Chondrocyte (in vitro differentiated cells): ENCODE measurements around the gene SNX17. TPM values are rescaled to one million over a fixed set of nuclear protein-coding genes. Genes with fewer than 3 reads are reported as not detected.
A peak's percentile ranks its signal among the peaks of the same experiment; 100 is the strongest.

ENCODE experiments used
- DNase-seq: peaks from one replicate; pipeline ENCODE4 v3.0.0; 2021; ENCODE audit warnings: mixed read lengths, low spot score
- H3K27ac Mint-ChIP-seq: one replicate; pipeline ENCODE4 v1.8.0; 2021; ENCODE audit warnings: mild to moderate bottlenecking, moderate library complexity, mixed read lengths; ENCODE audit not compliant: unreplicated experiment
- H3K27me3 Mint-ChIP-seq: 2 replicates; pipeline ENCODE4 v1.8.0; 2021; ENCODE audit warnings: low read depth, mixed read lengths
- H3K36me3 Mint-ChIP-seq: 2 replicates; pipeline ENCODE4 v1.8.0; 2021; ENCODE audit warnings: low read depth, mixed read lengths
- H3K4me1 Mint-ChIP-seq: 2 replicates; pipeline ENCODE4 v1.8.0; 2021; ENCODE audit warnings: low read depth, mild to moderate bottlenecking, mixed read lengths
- H3K4me3 Mint-ChIP-seq: one replicate; pipeline ENCODE4 v1.8.0; 2021; ENCODE audit warnings: mild to moderate bottlenecking, moderate library complexity, mixed read lengths; ENCODE audit not compliant: unreplicated experiment
- H3K9me3 Mint-ChIP-seq: 2 replicates; pipeline ENCODE4 v1.8.0; 2021; ENCODE audit warnings: low read depth, mixed read lengths
- CTCF ChIP-seq: fragments of 200-600 bp; sonication (generic); IDR thresholded peaks from 2 replicates; pipeline ENCODE4 v1.5.0; 2021; ENCODE audit warnings: antibody characterized with exemption, mild to moderate bottlenecking, moderate library complexity
- total RNA-seq: library from RNA; stranded (reverse); gene quantifications from 3 replicates; pipeline ENCODE4 v1.2.1, GENCODE V29; 2021

The SNX17 gene
- total RNA-seq, 1 donor from 2014 or later: 111 TPM

GRCh38 chr2:27370816-27371620 lies 602 bp downstream of the SNX17 start:
- peaks cover 31% of the 10 kb centered on the region for H3K4me1 Mint-ChIP-seq
- peaks cover 35% of the 10 kb centered on the region for H3K36me3 Mint-ChIP-seq
- peak overlapping the region; percentile 99 for H3K27ac Mint-ChIP-seq
- DNase-seq: no peak
- no peak for TF ChIP-seq CTCF
- H3K4me3 Mint-ChIP-seq: peak overlapping the region; percentile 90
- H3K27me3 Mint-ChIP-seq: no peaks in the 10 kb centered on the region
- no peaks in the 10 kb centered on the region for H3K9me3 Mint-ChIP-seq

GRCh38 chr2:27372937-27373336 lies 2.5 kb downstream of the SNX17 start:
- no peak for TF ChIP-seq CTCF
- Mint-ChIP-seq H3K27ac (peak overlapping the region; percentile 45), H3K4me3 (no peak overlapping the region), H3K36me3 (peaks cover 26% of the 10 kb centered on the region), H3K4me1 (peaks cover 35% of the 10 kb centered on the region), H3K27me3 (no peaks in the 10 kb centered on the region), H3K9me3 (no peaks in the 10 kb centered on the region)
- no peak for DNase-seq

DNA sequence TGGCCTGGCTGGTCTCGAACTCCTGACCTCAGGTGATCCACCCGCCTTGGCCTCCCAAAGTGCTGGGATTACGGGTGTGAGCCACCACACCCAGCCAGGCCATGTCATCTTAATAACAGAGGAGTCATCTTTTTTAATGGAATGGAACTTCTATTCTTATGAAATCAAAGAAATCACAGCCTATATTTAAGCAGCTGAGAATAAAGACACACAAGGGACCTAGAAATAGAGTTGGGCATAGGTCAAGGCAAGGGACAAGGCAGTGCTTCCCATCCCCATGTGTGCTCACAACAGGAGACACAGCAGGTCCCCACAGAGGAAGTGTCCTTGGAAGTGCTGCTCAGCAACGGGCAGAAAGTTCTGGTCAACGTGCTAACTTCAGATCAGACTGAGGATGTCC lies 3.2 kb downstream of the SNX17 start:
- no peak for TF ChIP-seq CTCF
- H3K4me1 Mint-ChIP-seq: peaks cover 39% of the 10 kb centered on the region
- no peak overlapping the region for H3K4me3 Mint-ChIP-seq
- H3K9me3 Mint-ChIP-seq: no peaks in the 10 kb centered on the region
- no peak for DNase-seq
- H3K36me3 Mint-ChIP-seq: peaks cover 26% of the 10 kb centered on the region
- H3K27me3 Mint-ChIP-seq: no peaks in the 10 kb centered on the region
- peak overlapping the region; percentile 8 for H3K27ac Mint-ChIP-seq

GRCh38 chr2:27375513-27376099 lies 5.2 kb downstream of the SNX17 start:
- H3K4me3 Mint-ChIP-seq: no peak overlapping the region
- peaks cover 41% of the 10 kb centered on the region for H3K4me1 Mint-ChIP-seq
- H3K36me3 Mint-ChIP-seq: peaks cover 24% of the 10 kb centered on the region
- no peak for DNase-seq
- no peaks in the 10 kb centered on the region for H3K9me3 Mint-ChIP-seq
- H3K27me3 Mint-ChIP-seq: no peaks in the 10 kb centered on the region
- TF ChIP-seq CTCF: no peak
- H3K27ac Mint-ChIP-seq: no peak overlapping the region

- no peaks in the 10 kb centered on the region for H3K9me3 Mint-ChIP-seq
- H3K27ac Mint-ChIP-seq: no peak overlapping the region
- H3K4me1 Mint-ChIP-seq: peaks cover 47% of the 10 kb centered on the region
- no peak overlapping the region for H3K4me3 Mint-ChIP-seq
- no peaks in the 10 kb centered on the region for H3K27me3 Mint-ChIP-seq
- no peak for TF ChIP-seq CTCF
- H3K36me3 Mint-ChIP-seq: peaks cover 27% of the 10 kb centered on the region
- DNase-seq: no peak
These were observed 5.9 kb downstream of the SNX17 start for GRCh38 chr2:27376151-27376865.
